ENCODE measurements around the gene PDZD2. TPM values are rescaled to one million over a fixed set of nuclear protein-coding genes. Genes with fewer than 3 reads are reported as not detected.
A peak's percentile ranks its signal among the peaks of the same experiment; 100 is the strongest.

PDZD2 gene
- total RNA-seq, 1 donor from 2014 or later: 23.3 TPM

DNA sequence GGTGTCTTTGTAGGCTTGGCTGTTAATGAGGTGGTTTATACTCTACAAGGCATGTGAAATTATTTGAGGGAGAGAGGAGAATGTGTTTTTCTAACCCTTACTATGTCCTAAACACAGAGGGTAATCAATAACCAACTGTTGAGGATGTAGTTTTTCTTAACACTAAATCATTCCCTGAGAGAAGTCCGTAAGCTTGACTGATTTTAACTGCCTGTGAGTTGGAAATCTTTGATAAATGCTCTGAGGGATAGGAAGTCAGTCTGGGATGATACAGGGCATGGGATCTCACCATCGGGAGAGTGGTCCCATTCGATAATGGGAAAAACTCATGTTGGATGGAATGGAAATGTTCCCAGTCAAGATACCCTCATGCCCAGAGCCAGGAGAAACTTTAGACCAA, 249.6 kb downstream of the PDZD2 start:
- Mint-ChIP-seq H3K27me3 (ENCODE audit: unreplicated experiment) (no peaks in the 10 kb centered on the region), H3K4me1 (ENCODE audit: low read depth, unreplicated experiment) (peaks cover 12% of the 10 kb centered on the region), H3K27ac (ENCODE audit: unreplicated experiment) (peak overlapping the region; percentile 4), H3K9me3 (ENCODE audit: unreplicated experiment) (no peaks in the 10 kb centered on the region), H3K36me3 (ENCODE audit: unreplicated experiment) (no peaks in the 10 kb centered on the region), H3K4me3 (ENCODE audit: unreplicated experiment) (peak overlapping the region; percentile 8)
- DNase-seq: no peak
- TF ChIP-seq CTCF (IDR thresholded peaks at IDR 0.05; ENCODE audit: partially characterized antibody, unreplicated experiment): no peak

DNA sequence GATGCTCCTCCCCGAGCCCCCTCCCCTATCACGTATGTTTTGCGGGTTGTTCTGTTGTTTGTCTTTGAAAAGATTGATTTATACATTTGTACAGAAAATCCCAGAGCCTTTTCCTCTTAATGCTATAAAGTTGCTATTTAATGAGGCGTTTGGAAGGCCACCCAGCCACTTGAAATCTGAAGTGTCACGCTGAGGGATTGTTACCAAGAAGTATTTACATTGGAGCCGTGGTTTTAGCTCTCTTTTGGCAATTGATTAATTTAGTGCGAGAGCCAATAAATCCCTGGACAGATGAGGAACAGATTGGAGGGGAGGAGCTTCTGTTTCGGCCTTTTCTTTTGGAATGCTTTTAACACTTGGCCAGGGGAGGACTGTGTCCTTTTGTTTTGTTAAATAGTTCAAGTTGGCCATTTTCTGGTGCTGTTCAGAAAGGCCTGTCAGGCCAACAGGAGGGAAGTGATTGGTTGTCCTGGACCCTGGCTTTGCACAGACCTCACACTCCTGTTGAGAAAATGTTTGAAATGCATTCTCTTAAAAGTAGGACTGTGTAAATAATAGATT, 250.2 kb downstream of the PDZD2 start:
- no peak for TF ChIP-seq CTCF (IDR thresholded peaks at IDR 0.05; ENCODE audit: partially characterized antibody, unreplicated experiment)
- H3K27me3 Mint-ChIP-seq (ENCODE audit: unreplicated experiment): no peaks in the 10 kb centered on the region
- no peaks in the 10 kb centered on the region for H3K9me3 Mint-ChIP-seq (ENCODE audit: unreplicated experiment)
- H3K4me3 Mint-ChIP-seq (ENCODE audit: unreplicated experiment): no peak overlapping the region
- H3K27ac Mint-ChIP-seq (ENCODE audit: unreplicated experiment): peak overlapping the region; percentile 4
- H3K36me3 Mint-ChIP-seq (ENCODE audit: unreplicated experiment): no peaks in the 10 kb centered on the region
- DNase-seq: no peak
- H3K4me1 Mint-ChIP-seq (ENCODE audit: low read depth, unreplicated experiment): peaks cover 12% of the 10 kb centered on the region

DNA sequence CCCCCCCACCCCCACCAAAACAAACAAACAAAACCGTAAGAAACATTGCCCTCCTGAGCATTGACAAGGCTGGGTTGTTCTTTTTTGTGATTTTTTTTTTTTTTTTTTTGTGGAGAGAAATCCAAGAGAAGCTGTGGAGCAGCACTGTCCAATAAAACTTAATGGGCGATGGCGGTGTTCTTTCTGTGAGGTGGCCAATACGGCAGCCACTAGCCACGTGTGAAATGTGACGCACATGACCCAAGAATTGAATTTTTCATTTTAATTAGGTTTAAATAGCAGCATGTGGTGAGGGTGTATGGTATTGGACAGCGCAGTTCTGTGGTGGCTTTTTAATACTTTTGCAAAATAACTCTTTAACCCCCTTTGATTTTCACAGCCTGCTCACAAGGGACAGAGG, 251.1 kb downstream of the PDZD2 start:
- H3K27ac Mint-ChIP-seq (ENCODE audit: unreplicated experiment): no peak overlapping the region
- no peaks in the 10 kb centered on the region for H3K9me3 Mint-ChIP-seq (ENCODE audit: unreplicated experiment)
- DNase-seq: no peak
- H3K4me3 Mint-ChIP-seq (ENCODE audit: unreplicated experiment): no peak overlapping the region
- no peaks in the 10 kb centered on the region for H3K36me3 Mint-ChIP-seq (ENCODE audit: unreplicated experiment)
- H3K4me1 Mint-ChIP-seq (ENCODE audit: low read depth, unreplicated experiment): peaks cover 12% of the 10 kb centered on the region
- no peak for TF ChIP-seq CTCF (IDR thresholded peaks at IDR 0.05; ENCODE audit: partially characterized antibody, unreplicated experiment)
- no peaks in the 10 kb centered on the region for H3K27me3 Mint-ChIP-seq (ENCODE audit: unreplicated experiment)

GRCh38 chr5:31894141-31894540, 255.2 kb downstream of the PDZD2 start:
- Mint-ChIP-seq H3K4me1 (ENCODE audit: low read depth, unreplicated experiment) (peaks cover 3% of the 10 kb centered on the region), H3K27ac (ENCODE audit: unreplicated experiment) (no peak overlapping the region), H3K36me3 (ENCODE audit: unreplicated experiment) (no peaks in the 10 kb centered on the region), H3K27me3 (ENCODE audit: unreplicated experiment) (no peaks in the 10 kb centered on the region), H3K9me3 (ENCODE audit: unreplicated experiment) (no peaks in the 10 kb centered on the region), H3K4me3 (ENCODE audit: unreplicated experiment) (no peak overlapping the region)
- no peak for DNase-seq
- TF ChIP-seq CTCF (IDR thresholded peaks at IDR 0.05; ENCODE audit: partially characterized antibody, unreplicated experiment): no peak

DNA sequence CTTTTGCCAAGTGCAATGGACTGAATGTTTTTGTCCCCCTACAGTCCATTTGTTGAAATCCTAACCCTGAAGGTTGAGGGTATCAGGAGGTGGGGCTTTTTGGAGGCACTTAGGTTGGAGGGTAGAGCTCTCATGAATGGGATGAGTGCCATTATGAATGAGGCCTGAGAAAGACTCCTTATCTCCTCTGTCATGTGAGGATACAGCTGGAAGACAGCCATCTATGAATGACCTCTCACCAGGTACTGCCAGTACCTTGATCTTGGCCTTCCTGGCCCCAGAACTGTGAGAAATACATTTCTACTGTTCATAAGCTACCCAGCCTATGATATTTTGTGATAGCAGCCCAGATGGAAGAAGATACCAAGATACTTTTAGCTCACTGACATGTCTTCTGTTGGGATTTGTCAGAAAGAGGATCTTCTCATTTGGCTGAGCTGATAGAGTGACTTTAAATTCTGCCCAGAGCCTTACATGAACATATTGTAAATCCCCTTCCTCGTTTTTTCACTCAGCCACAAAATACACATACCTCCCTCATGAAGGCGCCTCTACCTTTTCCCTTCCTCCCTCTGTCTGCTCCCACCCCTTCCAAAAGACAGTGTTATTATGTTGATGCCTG, 256.4 kb downstream of the PDZD2 start:
- Mint-ChIP-seq H3K27ac (ENCODE audit: unreplicated experiment) (no peak overlapping the region), H3K9me3 (ENCODE audit: unreplicated experiment) (no peaks in the 10 kb centered on the region)

More for the DNA sequence above, 256.4 kb downstream of the PDZD2 start:
- DNase-seq: no peak
- H3K4me1 Mint-ChIP-seq (ENCODE audit: low read depth, unreplicated experiment): peaks cover 4% of the 10 kb centered on the region
- peaks cover 2% of the 10 kb centered on the region for H3K27me3 Mint-ChIP-seq (ENCODE audit: unreplicated experiment)
- no peak for TF ChIP-seq CTCF (IDR thresholded peaks at IDR 0.05; ENCODE audit: partially characterized antibody, unreplicated experiment)
- no peak overlapping the region for H3K4me3 Mint-ChIP-seq (ENCODE audit: unreplicated experiment)
- H3K36me3 Mint-ChIP-seq (ENCODE audit: unreplicated experiment): no peaks in the 10 kb centered on the region

All from glutamatergic neuron (in vitro differentiated cells).